Raji (cell line): Measurements from ENCODE around the gene DAPK2.

Experiments used
- POLR2A ChIP-seq: IDR thresholded peaks from 2 replicates; pipeline ENCODE4 v1.6.1; 2011; ENCODE audit warnings: low read depth, low read length, control low read depth; ENCODE audit not compliant: insufficient read depth

The DAPK2 gene

GRCh38 chr15:64037116-64037515 is 9.2 kb downstream of the DAPK2 start:
- TF ChIP-seq POLR2A = no peak

DNA sequence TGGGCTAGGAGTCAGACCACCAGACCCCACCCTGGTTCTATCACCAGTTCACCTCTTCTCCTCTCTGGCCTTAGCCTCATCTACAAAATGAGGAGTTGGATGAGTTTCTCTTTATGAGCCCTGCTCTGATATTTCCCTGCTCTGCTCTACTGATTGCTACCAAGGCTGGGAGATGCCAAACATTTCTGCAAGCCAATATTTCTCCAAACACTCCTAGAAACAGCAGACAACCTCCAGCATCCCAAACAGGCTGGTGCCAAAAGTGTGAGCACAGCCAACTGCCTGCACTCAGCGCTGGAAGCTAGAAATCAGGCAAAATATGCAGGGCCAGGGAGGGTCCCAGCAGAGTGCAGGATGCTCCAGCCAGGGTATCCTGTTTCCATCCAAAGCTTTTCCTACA is 10.8 kb downstream of the DAPK2 start:
- TF ChIP-seq POLR2A = no peak

DNA sequence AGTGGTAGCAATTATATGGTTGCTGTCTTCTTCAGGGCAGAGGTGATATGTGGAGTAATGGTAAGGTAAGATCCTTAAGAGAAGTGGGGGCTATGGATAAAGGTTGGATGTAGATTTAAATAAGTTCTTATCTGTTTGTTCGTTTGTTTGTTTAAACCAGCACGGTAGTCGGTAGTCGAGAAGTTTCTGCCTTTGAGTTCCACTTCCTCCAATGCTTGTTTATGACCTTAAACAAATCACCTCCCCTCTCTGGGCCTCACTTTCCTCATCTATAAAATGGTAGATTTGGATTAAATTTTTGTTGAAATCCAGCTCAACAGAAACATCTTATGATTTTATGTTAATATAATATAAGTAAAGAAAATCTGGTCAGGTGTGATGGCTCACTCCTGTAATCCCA is 11.8 kb downstream of the DAPK2 start:
- TF ChIP-seq POLR2A = no peak

GRCh38 chr15:64032329-64032728 is 14.0 kb downstream of the DAPK2 start:
- no peak for TF ChIP-seq POLR2A

GRCh38 chr15:64030123-64030522 is 16.2 kb downstream of the DAPK2 start:
- no peak for TF ChIP-seq POLR2A

DNA sequence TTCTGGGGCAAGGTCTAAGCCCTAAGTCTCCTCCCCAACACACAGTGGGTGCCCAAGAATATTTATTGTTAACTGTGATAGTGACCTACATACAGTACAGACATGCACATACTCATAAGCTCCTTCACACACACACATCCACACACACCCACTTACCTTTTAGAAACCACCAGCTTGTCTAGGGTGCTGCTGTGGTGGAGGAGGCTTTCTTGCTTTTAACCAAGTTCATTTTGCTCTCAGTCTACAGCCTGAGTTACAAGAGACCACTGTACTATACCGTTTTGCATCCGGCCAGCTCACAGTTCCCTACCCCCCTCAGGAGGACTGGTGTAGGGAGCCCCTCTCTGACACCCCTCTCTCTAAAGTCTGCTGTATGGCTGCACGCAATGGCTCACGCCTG is 16.7 kb downstream of the DAPK2 start:
- TF ChIP-seq POLR2A = no peak

- no peak for TF ChIP-seq POLR2A
These were observed 17.2 kb downstream of the DAPK2 start for GRCh38 chr15:64029110-64029509.

- TF ChIP-seq POLR2A = no peak
These were observed 19.7 kb downstream of the DAPK2 start for GRCh38 chr15:64026591-64026990.

- no peak for TF ChIP-seq POLR2A
These were observed 21.9 kb downstream of the DAPK2 start for GRCh38 chr15:64024172-64025050.

DNA sequence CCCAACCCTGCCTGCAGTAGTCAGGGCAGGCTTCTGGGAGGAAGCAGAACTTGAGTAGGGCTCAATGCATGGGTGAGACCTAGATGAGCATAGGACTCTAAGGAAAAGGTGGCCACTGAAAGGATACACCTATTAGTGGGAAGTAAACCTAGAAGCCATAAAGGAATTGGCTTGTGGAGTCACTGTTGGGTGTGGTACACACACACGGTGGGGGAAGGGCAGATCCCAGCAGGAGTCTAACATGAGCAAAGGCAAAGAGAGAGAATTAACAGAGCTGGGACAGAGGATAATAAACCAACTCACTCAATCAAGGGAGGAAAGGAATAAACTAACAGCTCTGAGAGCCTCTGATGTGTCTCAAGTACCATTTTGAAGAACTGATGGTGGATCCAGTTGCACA is 23.1 kb downstream of the DAPK2 start:
- no peak for TF ChIP-seq POLR2A

DNA sequence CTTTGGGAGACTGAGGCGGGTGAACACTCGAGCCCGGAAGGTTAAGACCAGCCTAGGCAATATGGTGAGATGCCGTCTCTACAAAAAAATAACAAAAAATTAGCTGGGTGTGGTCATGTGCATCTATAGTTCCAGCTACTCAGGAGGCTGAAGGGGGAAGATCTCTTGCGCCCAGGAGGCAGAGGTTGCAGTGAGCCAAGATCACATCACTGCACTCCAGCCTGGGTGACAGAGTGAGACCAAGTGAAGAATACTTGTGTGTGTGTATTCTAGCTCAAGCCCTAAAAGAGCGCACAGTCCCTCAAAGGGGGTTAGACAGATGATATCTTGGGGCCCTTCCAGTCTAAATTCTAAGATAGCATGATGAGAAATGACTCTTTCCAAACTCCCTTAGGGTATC is 23.7 kb downstream of the DAPK2 start:
- no peak for TF ChIP-seq POLR2A

- no peak for TF ChIP-seq POLR2A
These were observed 26.5 kb downstream of the DAPK2 start for GRCh38 chr15:64019764-64020163.

GRCh38 chr15:64017591-64018163 is 28.6 kb downstream of the DAPK2 start:
- TF ChIP-seq POLR2A = no peak

DNA sequence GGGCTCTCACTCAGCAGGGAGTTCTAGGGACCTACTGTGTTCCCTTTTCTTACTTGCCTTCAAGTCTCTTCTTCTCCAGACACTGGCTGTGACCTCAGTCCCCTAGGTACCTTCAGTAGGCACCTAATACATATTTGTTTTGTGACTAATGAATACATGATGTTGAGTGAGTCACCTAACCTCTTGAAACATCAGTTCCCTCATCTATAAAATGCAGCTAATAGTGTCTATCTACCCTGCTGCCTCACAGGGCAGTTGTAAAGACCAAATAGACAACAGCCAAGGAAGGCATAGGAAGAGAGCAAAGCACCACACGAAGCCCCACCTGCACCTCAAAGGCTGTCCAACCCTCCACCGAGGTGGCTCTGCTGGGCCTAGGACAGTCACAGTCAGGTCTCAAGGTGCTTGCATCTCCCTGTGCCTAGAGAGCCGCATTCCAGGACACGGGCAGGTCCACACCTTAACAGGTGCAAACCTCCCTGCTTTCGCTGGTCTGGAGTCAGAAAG is 29.1 kb downstream of the DAPK2 start:
- no peak for TF ChIP-seq POLR2A

DNA sequence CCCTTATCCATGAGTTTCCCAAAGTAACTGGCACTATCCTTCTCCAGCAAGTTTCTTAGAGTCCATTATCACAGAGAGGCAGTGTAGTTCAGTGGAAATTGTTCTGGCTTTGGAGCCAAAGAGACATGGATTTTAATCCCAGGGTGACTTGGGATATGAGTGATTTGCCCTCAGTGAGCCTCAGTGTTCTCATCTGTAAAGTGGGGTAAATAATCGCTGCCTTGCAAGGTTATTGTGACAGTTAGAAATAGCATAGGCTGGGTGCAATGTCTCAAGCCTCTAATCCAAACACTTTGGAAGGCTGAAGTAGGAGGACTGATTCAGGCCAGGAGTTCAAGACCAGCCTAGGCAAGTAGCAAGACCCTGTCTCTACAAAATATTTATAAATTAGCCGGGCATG is 30.0 kb downstream of the DAPK2 start:
- no peak for TF ChIP-seq POLR2A

DNA sequence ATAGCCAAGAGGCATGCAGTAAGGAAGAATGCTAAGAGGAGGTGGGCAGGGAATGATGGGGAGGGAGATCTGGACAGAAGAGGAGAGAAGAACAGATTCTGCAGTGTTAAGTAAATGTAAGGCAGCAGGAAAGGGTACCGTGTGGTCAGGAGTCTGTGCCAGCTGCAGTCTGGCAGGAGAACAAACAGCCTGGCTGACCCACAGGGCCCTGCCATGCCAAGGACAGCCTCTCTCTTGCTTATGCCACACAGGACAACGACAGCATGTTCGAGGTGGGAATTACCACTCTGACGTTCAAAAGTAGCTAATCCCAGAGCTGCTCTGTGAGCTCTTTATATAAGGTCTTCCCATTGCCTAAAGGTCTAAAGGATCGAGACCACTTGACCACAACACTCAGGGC is 31.3 kb downstream of the DAPK2 start:
- TF ChIP-seq POLR2A = no peak
